WTC11 (cell line): ENCODE results near the gene INVS. TPM values are rescaled to one million over a fixed set of nuclear protein-coding genes. Genes with fewer than 3 reads are reported as not detected.

Experiments used
- ATAC-seq: fragments of 200-7000 bp; cut with Tn5 transposase; 2 replicates; pipeline ENCODE4 v1.10.0; 2021; ENCODE audit warnings: mild to moderate bottlenecking, moderate library complexity
- CTCF ChIA-PET: fragments of 300-600 bp; sonication (Branson Sonifier 250); formaldehyde crosslinking; loops from one replicate; lab custom pipeline; 2021; ENCODE audit warnings: antibody characterized with exemption; lab: Charles Lee
- POLR2A ChIA-PET: fragments of 350-600 bp; sonication (Branson Sonifier 250); formaldehyde crosslinking; loops from one replicate; lab custom pipeline; 2021; ENCODE audit warnings: antibody characterized with exemption; lab: Charles Lee
- DNase-seq: peaks from one replicate; pipeline ENCODE4 v3.0.0; 2021; ENCODE audit warnings: low spot score
- H3K27ac Mint-ChIP-seq: 2 replicates; pipeline ENCODE4 v1.8.0; 2021; ENCODE audit warnings: mixed read lengths
- H3K27me3 Mint-ChIP-seq: 2 replicates; pipeline ENCODE4 v1.8.0; 2021; ENCODE audit warnings: low read depth, mild to moderate bottlenecking, moderate library complexity, mixed read lengths
- H3K36me3 Mint-ChIP-seq: 2 replicates; pipeline ENCODE4 v1.8.0; 2021; ENCODE audit warnings: mixed read lengths
- H3K4me1 Mint-ChIP-seq: 2 replicates; pipeline ENCODE4 v1.8.0; 2022; ENCODE audit warnings: mixed read lengths
- H3K4me3 Mint-ChIP-seq: 2 replicates; pipeline ENCODE4 v1.8.0; 2021; ENCODE audit warnings: mild to moderate bottlenecking, moderate library complexity, mixed read lengths
- H3K9me3 Mint-ChIP-seq: 2 replicates; pipeline ENCODE4 v1.8.0; 2021; ENCODE audit warnings: mixed read lengths
- CBFB ChIP-seq: sonication (generic); formaldehyde crosslinking; IDR thresholded peaks from 2 replicates; pipeline ENCODE4 v1.8.1; 2022; ENCODE audit warnings: mild to moderate bottlenecking, low read depth, missing genetic modification reagents
- CREM ChIP-seq: sonication (generic); formaldehyde crosslinking; IDR thresholded peaks from 2 replicates; pipeline ENCODE4 v1.8.1; 2022; ENCODE audit warnings: mild to moderate bottlenecking, missing genetic modification reagents, moderate library complexity
- E2F4 ChIP-seq: sonication (generic); formaldehyde crosslinking; IDR thresholded peaks from 2 replicates; pipeline ENCODE4 v1.8.1; 2022; ENCODE audit warnings: low read depth, mild to moderate bottlenecking, moderate library complexity, missing genetic modification reagents, borderline replicate concordance
- EMX1 ChIP-seq: fragments of 250-450 bp; sonication (Bioruptor Pico); IDR thresholded peaks from 2 replicates; pipeline ENCODE4 v1.8.0; 2021; ENCODE audit warnings: mild to moderate bottlenecking
- JUN ChIP-seq: sonication (generic); formaldehyde crosslinking; IDR thresholded peaks from 2 replicates; pipeline ENCODE4 v1.8.0; 2023; ENCODE audit warnings: mild to moderate bottlenecking, missing genetic modification reagents
- KAT7 ChIP-seq: sonication (generic); formaldehyde crosslinking; IDR thresholded peaks from 2 replicates; pipeline ENCODE4 v1.8.1; 2023; ENCODE audit warnings: missing genetic modification reagents, mild to moderate bottlenecking, borderline replicate concordance
- NFATC4 ChIP-seq: fragments of 250-450 bp; sonication (Bioruptor Pico); IDR thresholded peaks from 2 replicates; pipeline ENCODE4 v1.9.0; 2021; ENCODE audit warnings: mild to moderate bottlenecking
- NFE2L1 ChIP-seq: sonication (generic); formaldehyde crosslinking; IDR thresholded peaks from 2 replicates; pipeline ENCODE4 v1.8.1; 2023; ENCODE audit warnings: missing genetic modification reagents
- OVOL2 ChIP-seq: fragments of 250-450 bp; sonication (Bioruptor Pico); IDR thresholded peaks from 2 replicates; pipeline ENCODE4 v1.9.0; 2021; ENCODE audit warnings: mild to moderate bottlenecking, borderline replicate concordance
- RELA ChIP-seq: sonication (generic); formaldehyde crosslinking; IDR thresholded peaks from 2 replicates; pipeline ENCODE4 v1.8.1; 2022; ENCODE audit warnings: missing genetic modification reagents, mild to moderate bottlenecking, borderline replicate concordance
- SMAD4 ChIP-seq: sonication (generic); formaldehyde crosslinking; IDR thresholded peaks from 2 replicates; pipeline ENCODE4 v1.8.0; 2022; ENCODE audit warnings: mild to moderate bottlenecking, missing genetic modification reagents
- TP53 ChIP-seq: sonication (generic); formaldehyde crosslinking; IDR thresholded peaks from 2 replicates; pipeline ENCODE4 v1.8.1; 2023; ENCODE audit warnings: mild to moderate bottlenecking, missing genetic modification reagents
- ZNF121 ChIP-seq: sonication (generic); formaldehyde crosslinking; IDR thresholded peaks from 2 replicates; pipeline ENCODE4 v1.8.0; 2023; ENCODE audit warnings: missing genetic modification reagents
- ZNF232 ChIP-seq: sonication (generic); formaldehyde crosslinking; IDR thresholded peaks from 2 replicates; pipeline ENCODE4 v1.8.0; 2022; ENCODE audit warnings: mild to moderate bottlenecking, missing genetic modification reagents
- ZNF396 ChIP-seq: fragments of 250-450 bp; sonication (Bioruptor Pico); IDR thresholded peaks from 2 replicates; pipeline ENCODE4 v1.8.0; 2021; ENCODE audit warnings: mild to moderate bottlenecking, moderate library complexity, borderline replicate concordance
- ZNF512 ChIP-seq: sonication (generic); formaldehyde crosslinking; IDR thresholded peaks from 2 replicates; pipeline ENCODE4 v1.8.1; 2022; ENCODE audit warnings: missing genetic modification reagents, borderline replicate concordance
- total RNA-seq: library from RNA; stranded (reverse); gene quantifications from 3 replicates; pipeline ENCODE4 v1.2.3, GENCODE V29; 2021
- TF ChIP-seq, protein P1 (sequence below): fragments of 250-450 bp; sonication (Bioruptor Pico); IDR thresholded peaks from 2 replicates; pipeline ENCODE4 v2.1.2; 2022; ENCODE audit warnings: mild to moderate bottlenecking, moderate library complexity
- TF ChIP-seq, protein P2 (sequence below): sonication (generic); formaldehyde crosslinking; IDR thresholded peaks from 2 replicates; pipeline ENCODE4 v1.8.0; 2023; ENCODE audit warnings: mild to moderate bottlenecking, missing genetic modification reagents
- TF ChIP-seq, protein P3 (sequence below): sonication (generic); formaldehyde crosslinking; conservative IDR thresholded peaks from 2 replicates; pipeline ENCODE4 v1.8.1; 2023; ENCODE audit warnings: mild to moderate bottlenecking, low read depth, missing genetic modification reagents, moderate library complexity
- TF ChIP-seq, protein P4 (sequence below): sonication (generic); formaldehyde crosslinking; conservative IDR thresholded peaks from 2 replicates; pipeline ENCODE4 v1.8.1; 2022; ENCODE audit warnings: mild to moderate bottlenecking, missing genetic modification reagents

INVS gene
- total RNA-seq, 1 experiment from 2014 or later = 8.1 TPM

DNA sequence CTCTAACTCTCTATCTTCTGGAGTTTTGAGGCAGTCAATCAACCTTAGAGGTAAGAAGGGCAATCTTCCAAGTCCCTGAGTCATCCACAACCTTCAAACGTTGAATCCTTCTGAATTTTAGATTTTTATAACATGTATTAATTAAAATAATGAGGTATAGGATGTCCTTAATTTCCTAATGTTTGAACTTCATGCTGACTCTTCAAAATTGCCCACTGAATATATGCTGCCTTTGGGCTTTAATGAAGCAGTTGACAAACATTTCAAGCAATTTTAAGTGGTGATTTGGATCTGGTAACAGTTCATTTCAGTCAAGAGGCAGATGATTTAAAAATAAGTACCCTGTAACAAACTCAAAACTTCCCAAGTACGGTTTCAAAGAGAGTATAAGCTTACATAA is 26.2 kb upstream of the INVS start:
- H3K4me1 Mint-ChIP-seq = peaks cover 7% of the 10 kb centered on the region
- POLR2A ChIA-PET = no interaction called here
- H3K36me3 Mint-ChIP-seq = peaks cover 7% of the 10 kb centered on the region; the same call in 1 of the 2 replicates
- H3K4me3 Mint-ChIP-seq = no peak overlapping the region
- peaks cover 4% of the 10 kb centered on the region; the same call in 1 of the 2 replicates for H3K9me3 Mint-ChIP-seq
- no peaks in the 10 kb centered on the region for H3K27me3 Mint-ChIP-seq
- no peak overlapping the region for H3K27ac Mint-ChIP-seq
- no peak for TF ChIP-seq ZNF121 (CRISPR knock-in tag)
- ATAC-seq = no peak
- CTCF ChIA-PET = no interaction called here
- DNase-seq = no peak

DNA sequence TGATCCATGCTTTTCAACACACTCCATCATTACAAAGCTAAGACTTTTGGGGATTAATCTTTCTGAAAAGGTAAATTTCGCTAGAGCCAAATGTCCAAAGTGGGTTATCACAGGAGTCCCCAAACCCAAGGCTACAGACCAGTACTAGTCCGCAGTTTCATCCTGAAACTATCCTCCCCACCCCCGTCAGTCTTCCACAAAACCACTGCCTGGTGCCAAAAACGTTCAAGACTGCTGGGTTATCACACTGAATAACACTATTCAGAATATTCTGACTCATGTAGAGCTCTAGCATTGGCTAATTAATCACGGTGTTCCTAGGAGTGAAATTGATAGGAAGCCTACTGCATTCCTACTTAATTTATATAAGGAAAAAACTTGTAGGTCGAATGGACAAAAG is 24.9 kb upstream of the INVS start:
- TF ChIP-seq KAT7 (CRISPR knock-in tag) (no peak), TP53 (CRISPR knock-in tag) (no peak), JUN (CRISPR knock-in tag) (no peak), NFATC4 (CRISPR knock-in tag) (no peak), SMAD4 (CRISPR knock-in tag) (no peak), ZNF232 (CRISPR knock-in tag) (no peak), RELA (CRISPR knock-in tag) (no peak), ZNF512 (CRISPR knock-in tag) (no peak), EMX1 (CRISPR knock-in tag) (no peak), ZNF396 (CRISPR knock-in tag) (no peak)
- TF ChIP-seq, protein P1, sequence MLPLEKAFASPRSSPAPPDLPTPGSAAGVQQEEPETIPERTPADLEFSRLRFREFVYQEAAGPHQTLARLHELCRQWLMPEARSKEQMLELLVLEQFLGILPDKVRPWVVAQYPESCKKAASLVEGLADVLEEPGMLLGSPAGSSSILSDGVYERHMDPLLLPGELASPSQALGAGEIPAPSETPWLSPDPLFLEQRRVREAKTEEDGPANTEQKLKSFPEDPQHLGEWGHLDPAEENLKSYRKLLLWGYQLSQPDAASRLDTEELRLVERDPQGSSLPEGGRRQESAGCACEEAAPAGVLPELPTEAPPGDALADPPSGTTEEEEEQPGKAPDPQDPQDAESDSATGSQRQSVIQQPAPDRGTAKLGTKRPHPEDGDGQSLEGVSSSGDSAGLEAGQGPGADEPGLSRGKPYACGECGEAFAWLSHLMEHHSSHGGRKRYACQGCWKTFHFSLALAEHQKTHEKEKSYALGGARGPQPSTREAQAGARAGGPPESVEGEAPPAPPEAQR (CRISPR knock-in tag) = no peak
- Mint-ChIP-seq H3K4me3 (no peak overlapping the region), H3K36me3 (peaks cover 6% of the 10 kb centered on the region; the same call in 1 of the 2 replicates), H3K4me1 (peaks cover 7% of the 10 kb centered on the region), H3K27ac (no peak overlapping the region), H3K27me3 (no peaks in the 10 kb centered on the region), H3K9me3 (peaks cover 4% of the 10 kb centered on the region; the same call in 1 of the 2 replicates)
- ATAC-seq (no peak), DNase-seq (no peak)
- CTCF ChIA-PET = no interaction called here
- POLR2A ChIA-PET = no interaction called here

DNA sequence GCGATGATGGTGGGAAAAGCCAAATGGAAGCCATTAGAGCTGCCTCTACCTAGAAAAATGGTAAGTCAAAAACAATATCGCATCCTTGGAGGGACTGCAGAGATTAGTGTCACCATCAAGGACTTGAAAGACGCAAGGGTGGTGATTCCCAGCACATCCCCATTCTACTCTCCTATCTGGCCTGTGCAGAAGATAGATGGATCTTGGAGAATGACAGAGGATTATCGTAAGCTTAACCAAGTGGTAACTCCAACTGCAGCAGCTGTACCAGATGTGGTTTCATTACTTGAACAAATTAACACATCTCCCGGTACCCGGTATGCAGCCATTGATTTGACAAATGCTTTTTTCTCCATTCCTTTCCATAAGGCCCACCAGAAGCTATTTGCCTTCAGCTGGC is 24.1 kb upstream of the INVS start:
- Mint-ChIP-seq H3K9me3 (peaks cover under 1% of the 10 kb centered on the region; the same call in 1 of the 2 replicates), H3K27ac (no peak overlapping the region), H3K4me1 (peaks cover 7% of the 10 kb centered on the region), H3K4me3 (no peak overlapping the region), H3K36me3 (peaks cover 1% of the 10 kb centered on the region; the same call in 1 of the 2 replicates), H3K27me3 (no peaks in the 10 kb centered on the region)
- DNase-seq = no peak
- ATAC-seq = no peak
- ChIA-PET CTCF (no interaction called here), POLR2A (interaction anchor here (0.6 kb wide), 1 partner anchor 37 kb away, joined by 3 read pairs; no protein-coding TSS in a partner anchor)
- TF ChIP-seq ZNF232 (CRISPR knock-in tag) = no peak
- TF ChIP-seq, protein P2, sequence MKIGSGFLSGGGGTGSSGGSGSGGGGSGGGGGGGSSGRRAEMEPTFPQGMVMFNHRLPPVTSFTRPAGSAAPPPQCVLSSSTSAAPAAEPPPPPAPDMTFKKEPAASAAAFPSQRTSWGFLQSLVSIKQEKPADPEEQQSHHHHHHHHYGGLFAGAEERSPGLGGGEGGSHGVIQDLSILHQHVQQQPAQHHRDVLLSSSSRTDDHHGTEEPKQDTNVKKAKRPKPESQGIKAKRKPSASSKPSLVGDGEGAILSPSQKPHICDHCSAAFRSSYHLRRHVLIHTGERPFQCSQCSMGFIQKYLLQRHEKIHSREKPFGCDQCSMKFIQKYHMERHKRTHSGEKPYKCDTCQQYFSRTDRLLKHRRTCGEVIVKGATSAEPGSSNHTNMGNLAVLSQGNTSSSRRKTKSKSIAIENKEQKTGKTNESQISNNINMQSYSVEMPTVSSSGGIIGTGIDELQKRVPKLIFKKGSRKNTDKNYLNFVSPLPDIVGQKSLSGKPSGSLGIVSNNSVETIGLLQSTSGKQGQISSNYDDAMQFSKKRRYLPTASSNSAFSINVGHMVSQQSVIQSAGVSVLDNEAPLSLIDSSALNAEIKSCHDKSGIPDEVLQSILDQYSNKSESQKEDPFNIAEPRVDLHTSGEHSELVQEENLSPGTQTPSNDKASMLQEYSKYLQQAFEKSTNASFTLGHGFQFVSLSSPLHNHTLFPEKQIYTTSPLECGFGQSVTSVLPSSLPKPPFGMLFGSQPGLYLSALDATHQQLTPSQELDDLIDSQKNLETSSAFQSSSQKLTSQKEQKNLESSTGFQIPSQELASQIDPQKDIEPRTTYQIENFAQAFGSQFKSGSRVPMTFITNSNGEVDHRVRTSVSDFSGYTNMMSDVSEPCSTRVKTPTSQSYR = no peak
- TF ChIP-seq NFE2L1 = no peak
- TF ChIP-seq, protein P3, sequence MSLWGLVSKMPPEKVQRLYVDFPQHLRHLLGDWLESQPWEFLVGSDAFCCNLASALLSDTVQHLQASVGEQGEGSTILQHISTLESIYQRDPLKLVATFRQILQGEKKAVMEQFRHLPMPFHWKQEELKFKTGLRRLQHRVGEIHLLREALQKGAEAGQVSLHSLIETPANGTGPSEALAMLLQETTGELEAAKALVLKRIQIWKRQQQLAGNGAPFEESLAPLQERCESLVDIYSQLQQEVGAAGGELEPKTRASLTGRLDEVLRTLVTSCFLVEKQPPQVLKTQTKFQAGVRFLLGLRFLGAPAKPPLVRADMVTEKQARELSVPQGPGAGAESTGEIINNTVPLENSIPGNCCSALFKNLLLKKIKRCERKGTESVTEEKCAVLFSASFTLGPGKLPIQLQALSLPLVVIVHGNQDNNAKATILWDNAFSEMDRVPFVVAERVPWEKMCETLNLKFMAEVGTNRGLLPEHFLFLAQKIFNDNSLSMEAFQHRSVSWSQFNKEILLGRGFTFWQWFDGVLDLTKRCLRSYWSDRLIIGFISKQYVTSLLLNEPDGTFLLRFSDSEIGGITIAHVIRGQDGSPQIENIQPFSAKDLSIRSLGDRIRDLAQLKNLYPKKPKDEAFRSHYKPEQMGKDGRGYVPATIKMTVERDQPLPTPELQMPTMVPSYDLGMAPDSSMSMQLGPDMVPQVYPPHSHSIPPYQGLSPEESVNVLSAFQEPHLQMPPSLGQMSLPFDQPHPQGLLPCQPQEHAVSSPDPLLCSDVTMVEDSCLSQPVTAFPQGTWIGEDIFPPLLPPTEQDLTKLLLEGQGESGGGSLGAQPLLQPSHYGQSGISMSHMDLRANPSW (CRISPR knock-in tag) = no peak
- TF ChIP-seq ZNF121 (CRISPR knock-in tag) = no peak
- TF ChIP-seq OVOL2 (CRISPR knock-in tag) = no peak
- no peak for TF ChIP-seq ZNF512 (CRISPR knock-in tag)
- TF ChIP-seq E2F4 (CRISPR knock-in tag) = no peak
- no peak for TF ChIP-seq CBFB (CRISPR knock-in tag)
- no peak for TF ChIP-seq CREM (CRISPR knock-in tag)
- TF ChIP-seq, protein P4, sequence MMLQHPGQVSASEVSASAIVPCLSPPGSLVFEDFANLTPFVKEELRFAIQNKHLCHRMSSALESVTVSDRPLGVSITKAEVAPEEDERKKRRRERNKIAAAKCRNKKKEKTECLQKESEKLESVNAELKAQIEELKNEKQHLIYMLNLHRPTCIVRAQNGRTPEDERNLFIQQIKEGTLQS (CRISPR knock-in tag) = no peak
- no peak for TF ChIP-seq SMAD4 (CRISPR knock-in tag)
